Measurements from ENCODE around the gene CARD10. TPM values are rescaled to one million over a fixed set of nuclear protein-coding genes. Genes with fewer than 3 reads are reported as not detected.

CARD10 gene
- total RNA-seq, 1 donor from 2014 or later: 9.9 TPM

GRCh38 chr22:37560608-37561211 lies 41.5 kb upstream of the CARD10 start:
- TF ChIP-seq, protein P1, sequence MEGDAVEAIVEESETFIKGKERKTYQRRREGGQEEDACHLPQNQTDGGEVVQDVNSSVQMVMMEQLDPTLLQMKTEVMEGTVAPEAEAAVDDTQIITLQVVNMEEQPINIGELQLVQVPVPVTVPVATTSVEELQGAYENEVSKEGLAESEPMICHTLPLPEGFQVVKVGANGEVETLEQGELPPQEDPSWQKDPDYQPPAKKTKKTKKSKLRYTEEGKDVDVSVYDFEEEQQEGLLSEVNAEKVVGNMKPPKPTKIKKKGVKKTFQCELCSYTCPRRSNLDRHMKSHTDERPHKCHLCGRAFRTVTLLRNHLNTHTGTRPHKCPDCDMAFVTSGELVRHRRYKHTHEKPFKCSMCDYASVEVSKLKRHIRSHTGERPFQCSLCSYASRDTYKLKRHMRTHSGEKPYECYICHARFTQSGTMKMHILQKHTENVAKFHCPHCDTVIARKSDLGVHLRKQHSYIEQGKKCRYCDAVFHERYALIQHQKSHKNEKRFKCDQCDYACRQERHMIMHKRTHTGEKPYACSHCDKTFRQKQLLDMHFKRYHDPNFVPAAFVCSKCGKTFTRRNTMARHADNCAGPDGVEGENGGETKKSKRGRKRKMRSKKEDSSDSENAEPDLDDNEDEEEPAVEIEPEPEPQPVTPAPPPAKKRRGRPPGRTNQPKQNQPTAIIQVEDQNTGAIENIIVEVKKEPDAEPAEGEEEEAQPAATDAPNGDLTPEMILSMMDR (conservative IDR thresholded peaks at IDR 0.05): no peak
- no peaks in the 10 kb centered on the region for H3K36me3 Mint-ChIP-seq
- H3K4me1 Mint-ChIP-seq (ENCODE audit: unreplicated experiment): peaks cover 36% of the 10 kb centered on the region
- H3K4me3 Mint-ChIP-seq: peak overlapping the region; percentile 88
- no peaks in the 10 kb centered on the region for H3K9me3 Mint-ChIP-seq
- DNase-seq (ENCODE audit: extremely low spot score, unreplicated experiment): no peak
- H3K27me3 Mint-ChIP-seq: peaks cover 9% of the 10 kb centered on the region
- peak overlapping the region; percentile 93 for H3K27ac Mint-ChIP-seq

GRCh38 chr22:37559901-37560607 lies 40.8 kb upstream of the CARD10 start, which contains the start of gene CDC42EP1:
TSS of gene CDC42EP1 (plus strand) at chr22:37560480. CDS start at chr22:37566350, 5,870 bp downstream.
- Mint-ChIP-seq H3K27ac (peak within 1 kb of the TSS; percentile 93), H3K9me3 (no peaks in the 10 kb centered on the region), H3K4me1 (ENCODE audit: unreplicated experiment) (peaks cover 40% of the 10 kb centered on the region), H3K36me3 (no peaks in the 10 kb centered on the region), H3K27me3 (peaks cover 9% of the 10 kb centered on the region), H3K4me3 (peak within 1 kb of the TSS; percentile 88)
- no peak for DNase-seq (ENCODE audit: extremely low spot score, unreplicated experiment)
- TF ChIP-seq, protein P1 (conservative IDR thresholded peaks at IDR 0.05): no peak

GRCh38 chr22:37559521-37559900 lies 40.3 kb upstream of the CARD10 start:
- no peaks in the 10 kb centered on the region for H3K9me3 Mint-ChIP-seq
- H3K4me1 Mint-ChIP-seq (ENCODE audit: unreplicated experiment): peaks cover 40% of the 10 kb centered on the region
- DNase-seq (ENCODE audit: extremely low spot score, unreplicated experiment): no peak
- H3K4me3 Mint-ChIP-seq: peak overlapping the region; percentile 81
- H3K27me3 Mint-ChIP-seq: peaks cover 9% of the 10 kb centered on the region
- TF ChIP-seq, protein P1 (conservative IDR thresholded peaks at IDR 0.05): no peak
- H3K36me3 Mint-ChIP-seq: no peaks in the 10 kb centered on the region
- peak overlapping the region; percentile 17 for H3K27ac Mint-ChIP-seq

GRCh38 chr22:37558815-37559214 lies 39.6 kb upstream of the CARD10 start:
- H3K36me3 Mint-ChIP-seq: no peaks in the 10 kb centered on the region

GRCh38 chr22:37557321-37558001 lies 38.2 kb upstream of the CARD10 start:
- H3K4me3 Mint-ChIP-seq: no peak overlapping the region
- peak overlapping the region; percentile 67 for H3K27ac Mint-ChIP-seq
- no peaks in the 10 kb centered on the region for H3K36me3 Mint-ChIP-seq
- H3K4me1 Mint-ChIP-seq (ENCODE audit: unreplicated experiment): peaks cover 35% of the 10 kb centered on the region
- no peaks in the 10 kb centered on the region for H3K9me3 Mint-ChIP-seq
- TF ChIP-seq, protein P1 (conservative IDR thresholded peaks at IDR 0.05): no peak
- DNase-seq (ENCODE audit: extremely low spot score, unreplicated experiment): no peak
- H3K27me3 Mint-ChIP-seq: peaks cover 9% of the 10 kb centered on the region

More at GRCh38 chr22:37558815-37559214, 39.6 kb upstream of the CARD10 start:
- Mint-ChIP-seq H3K27ac (peak overlapping the region; percentile 17), H3K9me3 (no peaks in the 10 kb centered on the region), H3K4me1 (ENCODE audit: unreplicated experiment) (peaks cover 37% of the 10 kb centered on the region), H3K27me3 (peaks cover 9% of the 10 kb centered on the region), H3K4me3 (peak overlapping the region; percentile 2)
- TF ChIP-seq, protein P1 (conservative IDR thresholded peaks at IDR 0.05): no peak
- DNase-seq (ENCODE audit: extremely low spot score, unreplicated experiment): no peak

Data from type B pancreatic cell (in vitro differentiated cells).